SKM-1 (cell line): Measurements from ENCODE around the gene APBB2.

Experiments used
- DNase-seq: peaks from one replicate; lab custom pipeline; 2025; ENCODE audit not compliant: unreplicated experiment; lab: John Stamatoyannopoulos, UW

APBB2 gene

GRCh38 chr4:40789771-40790170, 424.6 kb downstream of the APBB2 start:
- no peak for DNase-seq

GRCh38 chr4:40789031-40789430, 425.3 kb downstream of the APBB2 start:
- DNase-seq, result no peak

- DNase-seq, result no peak
Observed at GRCh38 chr4:40788331-40788730, 426.0 kb downstream of the APBB2 start.

GRCh38 chr4:40785727-40786126, 428.6 kb downstream of the APBB2 start:
- no peak for DNase-seq

GRCh38 chr4:40782876-40783275, 431.5 kb downstream of the APBB2 start:
- DNase-seq, result no peak

GRCh38 chr4:40778090-40778489, 436.3 kb downstream of the APBB2 start:
- DNase-seq, result no peak

- DNase-seq, result no peak
Observed at GRCh38 chr4:40769266-40769665, 445.1 kb downstream of the APBB2 start.

GRCh38 chr4:40763228-40763716, 451.1 kb downstream of the APBB2 start:
- no peak for DNase-seq
